Gastrocnemius medialis (tissue), 4 donors: ENCODE results near the gene PDGFD.

Experiments
- POLR2A ChIP-seq, 2 donors: fragments of 450-650 bp; IDR thresholded peaks; one replicate each; pipeline ENCODE4 v1.6.1; 2017; ENCODE audit warnings: antibody characterized with exemption in 2 of 2, mild to moderate bottlenecking in 2 of 2, moderate library complexity in 2 of 2
- TF ChIP-seq, protein P1 (sequence below), 5 experiments: fragments of 450-650 bp in 3 of 5; fragments of 200-600 bp in 2 of 5; sonication (generic) in 2 of 5; IDR thresholded peaks in 4 of 5; conservative IDR thresholded peaks in 1 of 5; 1 replicate in 4 of 5; 2 replicates in 1 of 5; pipeline ENCODE4 v1.5.1; 2016 to 2019; ENCODE audit warnings: antibody characterized with exemption in 5 of 5, mild to moderate bottlenecking in 3 of 5, moderate library complexity in 3 of 5

GRCh38 chr11:104104664-104105063 is 59.3 kb downstream of the PDGFD start:
- no peak for TF ChIP-seq POLR2A (IDR thresholded peaks at IDR 0.05)
- TF ChIP-seq, protein P1, sequence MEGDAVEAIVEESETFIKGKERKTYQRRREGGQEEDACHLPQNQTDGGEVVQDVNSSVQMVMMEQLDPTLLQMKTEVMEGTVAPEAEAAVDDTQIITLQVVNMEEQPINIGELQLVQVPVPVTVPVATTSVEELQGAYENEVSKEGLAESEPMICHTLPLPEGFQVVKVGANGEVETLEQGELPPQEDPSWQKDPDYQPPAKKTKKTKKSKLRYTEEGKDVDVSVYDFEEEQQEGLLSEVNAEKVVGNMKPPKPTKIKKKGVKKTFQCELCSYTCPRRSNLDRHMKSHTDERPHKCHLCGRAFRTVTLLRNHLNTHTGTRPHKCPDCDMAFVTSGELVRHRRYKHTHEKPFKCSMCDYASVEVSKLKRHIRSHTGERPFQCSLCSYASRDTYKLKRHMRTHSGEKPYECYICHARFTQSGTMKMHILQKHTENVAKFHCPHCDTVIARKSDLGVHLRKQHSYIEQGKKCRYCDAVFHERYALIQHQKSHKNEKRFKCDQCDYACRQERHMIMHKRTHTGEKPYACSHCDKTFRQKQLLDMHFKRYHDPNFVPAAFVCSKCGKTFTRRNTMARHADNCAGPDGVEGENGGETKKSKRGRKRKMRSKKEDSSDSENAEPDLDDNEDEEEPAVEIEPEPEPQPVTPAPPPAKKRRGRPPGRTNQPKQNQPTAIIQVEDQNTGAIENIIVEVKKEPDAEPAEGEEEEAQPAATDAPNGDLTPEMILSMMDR (IDR thresholded peaks at IDR 0.05 in 4 of 5, conservative IDR thresholded peaks at IDR 0.05 in 1 of 5) = no peak
